KOPT-K1 (cell line): ENCODE results near the gene POU2AF1.
"Not testable (repeated sequence)": the region's sequence is repeated elsewhere in the genome, so short reads cannot be mapped to it uniquely, and the experiment has no call there.

ENCODE experiments used
- H3K27ac ChIP-seq: fragments of 200-600 bp; sonication (generic); 2 replicates; pipeline ENCODE4 v1.5.1; 2016; ENCODE audit warnings: antibody characterized with exemption, mild to moderate bottlenecking, low read depth, low read length; ENCODE audit not compliant: poor library complexity, severe bottlenecking
- H3K36me3 ChIP-seq: fragments of 200-600 bp; sonication (generic); 2 replicates; pipeline ENCODE4 v1.5.1; 2017; ENCODE audit warnings: antibody characterized with exemption, mild to moderate bottlenecking, low read length, moderate library complexity; ENCODE audit not compliant: insufficient read depth
- H3K9me3 ChIP-seq: fragments of 200-600 bp; sonication (generic); 2 replicates; pipeline ENCODE4 v1.5.1; 2017; ENCODE audit warnings: antibody characterized with exemption, low read length, mild to moderate bottlenecking; ENCODE audit not compliant: insufficient read depth, poor library complexity, severe bottlenecking

POU2AF1 gene

DNA sequence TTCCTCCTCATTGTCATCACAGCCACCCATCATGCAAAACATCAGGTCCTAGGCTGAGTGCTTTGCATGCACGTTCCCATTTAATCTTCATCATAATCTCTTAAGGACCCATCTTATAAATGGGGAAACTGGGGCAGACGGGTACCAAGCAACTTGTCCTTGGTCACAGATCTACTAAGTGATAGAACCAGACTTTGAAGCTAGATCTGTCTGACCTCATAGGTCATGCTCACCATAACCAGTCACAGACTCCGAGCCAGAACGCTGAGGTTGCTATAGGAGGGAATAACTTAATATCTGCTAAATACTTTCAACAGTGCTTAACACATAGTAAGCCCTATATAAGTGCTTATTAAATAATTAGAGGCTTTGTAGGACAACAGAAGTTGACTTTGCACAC, 43.0 kb downstream of the POU2AF1 start:
- Histone ChIP-seq H3K27ac (no peak overlapping the region), H3K36me3 (no peaks in the 10 kb centered on the region), H3K9me3 (peaks cover 16% of the 10 kb centered on the region)

GRCh38 chr11:111335549-111335948, 43.5 kb downstream of the POU2AF1 start:
- Histone ChIP-seq H3K27ac (no peak overlapping the region), H3K9me3 (peaks cover 13% of the 10 kb centered on the region), H3K36me3 (no peaks in the 10 kb centered on the region)

GRCh38 chr11:111334532-111335502, 44.3 kb downstream of the POU2AF1 start:
- H3K27ac ChIP-seq, result no peak overlapping the region
- H3K36me3 ChIP-seq, result no peaks in the 10 kb centered on the region
- H3K9me3 ChIP-seq, result peaks cover 6% of the 10 kb centered on the region

DNA sequence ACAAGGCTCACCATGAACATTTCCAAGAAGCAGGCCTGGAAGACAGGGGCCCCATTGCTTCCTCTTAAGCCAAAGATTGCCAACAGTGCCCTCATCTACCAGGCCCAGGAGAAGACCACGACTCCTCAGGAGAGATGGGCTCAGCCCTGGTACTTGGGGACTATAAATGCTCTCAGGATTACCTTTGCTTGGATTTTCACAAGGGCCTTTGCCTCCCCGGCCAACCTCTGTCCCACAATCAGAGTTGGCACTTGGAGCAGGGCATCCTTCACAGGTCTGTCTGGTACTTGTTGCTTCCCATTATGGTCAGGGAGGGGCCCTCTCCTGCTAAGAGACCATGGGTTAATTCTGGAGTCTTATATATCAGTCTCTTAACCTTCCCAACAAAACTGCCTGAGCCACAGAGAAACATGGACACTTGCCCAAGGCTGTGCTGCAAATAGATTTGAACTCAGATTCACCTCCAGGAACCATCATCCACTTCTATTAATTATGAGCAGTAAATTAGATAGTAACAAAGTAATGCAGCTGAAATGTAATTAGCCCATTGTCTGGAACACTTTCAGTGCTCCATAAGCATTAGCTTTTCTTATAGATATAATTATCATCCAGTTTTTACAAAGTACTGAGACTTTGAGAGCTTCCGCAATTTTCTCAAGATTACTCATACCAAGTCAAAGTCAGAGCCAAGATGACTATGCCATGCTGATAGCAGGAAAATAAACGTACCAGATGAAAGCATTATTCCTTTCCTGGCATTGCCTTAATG, 47.2 kb downstream of the POU2AF1 start:
- no peaks in the 10 kb centered on the region for H3K36me3 ChIP-seq
- H3K9me3 ChIP-seq, result no peaks in the 10 kb centered on the region
- H3K27ac ChIP-seq, result no peak overlapping the region

- H3K36me3 ChIP-seq, result no peaks in the 10 kb centered on the region
Measured at GRCh38 chr11:111330234-111330893, 48.7 kb downstream of the POU2AF1 start.

GRCh38 chr11:111329306-111330204, 49.5 kb downstream of the POU2AF1 start:
- Histone ChIP-seq H3K36me3 (no peaks in the 10 kb centered on the region), H3K9me3 (no peaks in the 10 kb centered on the region), H3K27ac (no peak overlapping the region)

More at GRCh38 chr11:111330234-111330893, 48.7 kb downstream of the POU2AF1 start:
- no peaks in the 10 kb centered on the region for H3K9me3 ChIP-seq
- H3K27ac ChIP-seq, result no peak overlapping the region

GRCh38 chr11:111327908-111328624, 51.0 kb downstream of the POU2AF1 start:
- H3K27ac ChIP-seq, result no peak overlapping the region
- H3K36me3 ChIP-seq, result no peaks in the 10 kb centered on the region
- no peaks in the 10 kb centered on the region for H3K9me3 ChIP-seq

GRCh38 chr11:111326824-111327223, 52.3 kb downstream of the POU2AF1 start:
- no peak overlapping the region for H3K27ac ChIP-seq
- H3K9me3 ChIP-seq, result no peaks in the 10 kb centered on the region
- no peaks in the 10 kb centered on the region for H3K36me3 ChIP-seq

DNA sequence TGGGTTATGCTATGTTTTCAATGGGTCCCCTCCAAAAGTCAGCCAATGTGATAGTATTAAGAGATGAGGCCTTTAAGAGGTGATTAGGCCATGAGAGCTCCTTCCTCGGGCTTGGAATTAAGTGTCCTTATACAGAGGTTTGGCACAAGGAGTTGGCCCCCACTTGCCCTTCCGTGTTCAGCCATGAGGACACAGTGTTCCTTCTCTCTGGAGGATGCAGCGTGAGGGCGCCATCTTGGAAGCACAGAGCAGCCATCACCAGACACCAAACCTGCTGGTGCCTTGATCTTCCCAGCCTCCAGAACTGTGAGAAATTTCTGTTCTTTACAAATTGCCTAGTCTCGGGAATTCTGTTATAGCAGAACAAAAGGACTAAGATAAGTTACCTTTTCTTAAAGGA, 53.8 kb downstream of the POU2AF1 start:
- H3K9me3 ChIP-seq, result no peaks in the 10 kb centered on the region

GRCh38 chr11:111324277-111324720, 54.8 kb downstream of the POU2AF1 start:
- H3K27ac ChIP-seq, result no peak overlapping the region
- H3K9me3 ChIP-seq, result no peaks in the 10 kb centered on the region
- no peaks in the 10 kb centered on the region for H3K36me3 ChIP-seq

More for the DNA sequence above, 53.8 kb downstream of the POU2AF1 start:
- H3K27ac ChIP-seq, result no peak overlapping the region
- H3K36me3 ChIP-seq, result no peaks in the 10 kb centered on the region

DNA sequence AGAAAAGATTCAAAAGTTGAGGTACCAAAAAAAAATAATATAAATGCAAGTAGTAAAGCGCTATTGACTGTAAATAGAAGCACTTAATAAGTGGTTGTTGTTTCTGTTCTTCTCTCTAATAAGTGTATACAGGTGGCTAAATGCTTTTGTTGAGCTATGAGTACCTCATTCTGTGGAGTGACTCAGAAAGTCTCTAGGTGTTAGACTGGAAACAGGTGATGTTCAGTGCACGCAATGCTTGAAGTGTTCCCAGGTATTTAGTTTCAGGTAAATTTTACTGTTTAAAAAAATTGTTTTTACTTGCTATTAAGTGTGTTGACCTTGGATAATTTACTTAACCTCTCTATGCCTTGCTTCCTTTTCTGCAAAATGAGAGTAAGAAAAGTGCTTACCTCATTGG, 56.5 kb downstream of the POU2AF1 start:
- Histone ChIP-seq H3K27ac (no peak overlapping the region), H3K36me3 (no peaks in the 10 kb centered on the region), H3K9me3 (no peaks in the 10 kb centered on the region)

GRCh38 chr11:111320728-111321568, 58.1 kb downstream of the POU2AF1 start:
- Histone ChIP-seq H3K9me3 (no peaks in the 10 kb centered on the region), H3K27ac (no peak overlapping the region), H3K36me3 (no peaks in the 10 kb centered on the region)

DNA sequence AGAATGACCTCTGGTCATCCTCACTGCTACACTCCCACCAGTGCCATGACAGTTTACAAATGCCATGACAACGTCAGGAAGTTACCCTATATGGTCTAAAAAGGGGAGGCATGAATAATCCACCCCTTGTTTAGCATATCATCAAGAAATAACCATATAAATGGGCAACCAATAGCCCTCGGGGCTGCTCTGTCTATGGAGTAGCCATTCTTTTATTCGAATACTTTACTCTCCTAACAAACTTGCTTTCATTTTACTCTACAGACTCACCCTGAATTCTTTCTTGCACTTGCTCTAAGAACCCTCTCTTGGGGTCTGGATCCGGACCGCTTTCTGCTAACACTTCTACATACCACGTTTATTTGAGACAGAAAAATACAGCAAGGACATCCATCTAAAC, 58.9 kb downstream of the POU2AF1 start:
- not testable (repeated sequence) for H3K36me3 ChIP-seq, H3K27ac ChIP-seq, H3K9me3 ChIP-seq
